Upper lobe of left lung (tissue), 4 donors: ENCODE data around the gene SCYGR6.

Experiments
- EP300 ChIP-seq, 4 donors: sonication (generic); formaldehyde crosslinking; IDR thresholded peaks; one replicate each; pipeline ENCODE4 v1.5.1; 2017; ENCODE audit warnings: antibody characterized with exemption in 4 of 4, control low read depth in 2 of 4
- POLR2A ChIP-seq, 4 donors: fragments of 450-650 bp; IDR thresholded peaks; one replicate each; pipeline ENCODE4 v1.5.1; 2016 to 2017; ENCODE audit warnings: antibody characterized with exemption in 4 of 4, mild to moderate bottlenecking in 2 of 4
- TF ChIP-seq, protein P1 (sequence below), 6 experiments: fragments of 450-650 bp in 4 of 6; fragments of 200-600 bp in 2 of 6; sonication (generic) in 2 of 6; IDR thresholded peaks; one replicate each; pipeline ENCODE4 v1.5.1; 2016 to 2019; ENCODE audit warnings: antibody characterized with exemption in 6 of 6

DNA sequence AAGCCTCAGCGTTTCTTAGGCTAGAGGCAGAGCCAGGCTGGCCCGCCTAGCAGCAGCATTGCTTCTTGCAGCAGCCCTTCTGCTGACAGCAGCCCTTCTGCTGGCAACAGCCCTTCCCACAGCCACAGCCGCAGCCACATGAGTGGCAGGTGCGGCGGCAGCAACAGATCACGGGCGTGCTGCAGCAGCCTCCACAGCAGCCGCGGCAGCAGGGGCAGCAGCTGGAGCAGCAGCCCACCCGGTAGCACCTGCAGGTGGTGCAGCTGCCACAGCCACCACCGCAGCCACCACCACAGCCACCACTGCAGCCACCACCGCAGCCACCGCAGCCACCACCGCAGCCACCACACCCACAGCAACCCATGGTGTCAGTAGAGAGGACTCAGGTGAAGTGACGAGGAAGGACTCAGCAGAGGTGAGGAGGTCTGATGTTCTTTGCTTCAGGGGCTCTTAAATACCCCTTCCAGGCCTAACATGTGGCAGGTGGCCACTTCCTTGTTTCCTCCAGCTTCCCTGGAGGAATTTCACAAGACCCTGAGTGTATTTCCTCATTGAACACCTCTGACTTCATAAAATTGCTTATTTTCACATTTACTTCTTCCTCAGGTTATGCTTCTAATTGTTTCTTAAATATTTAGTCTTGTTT, at the start of gene SCYGR6:
- TF ChIP-seq, protein P1, sequence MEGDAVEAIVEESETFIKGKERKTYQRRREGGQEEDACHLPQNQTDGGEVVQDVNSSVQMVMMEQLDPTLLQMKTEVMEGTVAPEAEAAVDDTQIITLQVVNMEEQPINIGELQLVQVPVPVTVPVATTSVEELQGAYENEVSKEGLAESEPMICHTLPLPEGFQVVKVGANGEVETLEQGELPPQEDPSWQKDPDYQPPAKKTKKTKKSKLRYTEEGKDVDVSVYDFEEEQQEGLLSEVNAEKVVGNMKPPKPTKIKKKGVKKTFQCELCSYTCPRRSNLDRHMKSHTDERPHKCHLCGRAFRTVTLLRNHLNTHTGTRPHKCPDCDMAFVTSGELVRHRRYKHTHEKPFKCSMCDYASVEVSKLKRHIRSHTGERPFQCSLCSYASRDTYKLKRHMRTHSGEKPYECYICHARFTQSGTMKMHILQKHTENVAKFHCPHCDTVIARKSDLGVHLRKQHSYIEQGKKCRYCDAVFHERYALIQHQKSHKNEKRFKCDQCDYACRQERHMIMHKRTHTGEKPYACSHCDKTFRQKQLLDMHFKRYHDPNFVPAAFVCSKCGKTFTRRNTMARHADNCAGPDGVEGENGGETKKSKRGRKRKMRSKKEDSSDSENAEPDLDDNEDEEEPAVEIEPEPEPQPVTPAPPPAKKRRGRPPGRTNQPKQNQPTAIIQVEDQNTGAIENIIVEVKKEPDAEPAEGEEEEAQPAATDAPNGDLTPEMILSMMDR (IDR thresholded peaks at IDR 0.05): no peak
- no peak for TF ChIP-seq EP300 (IDR thresholded peaks at IDR 0.05)
- TF ChIP-seq POLR2A (IDR thresholded peaks at IDR 0.05): no peak
